Stimulated activated CD4-positive, alpha-beta T cell treated with anti-CD3 and anti-CD28 coated beads, TNF-alpha, amount 100 ng/mL, for 4 hours (primary cell): Measurements from ENCODE around the gene HMCN2.

Source experiments
- DNase-seq, 3 experiments: peaks; one replicate each; pipeline ENCODE4 v3.0.0-alpha.2; 2020; ENCODE audit warnings: low read depth in 3 of 3

The HMCN2 gene

DNA sequence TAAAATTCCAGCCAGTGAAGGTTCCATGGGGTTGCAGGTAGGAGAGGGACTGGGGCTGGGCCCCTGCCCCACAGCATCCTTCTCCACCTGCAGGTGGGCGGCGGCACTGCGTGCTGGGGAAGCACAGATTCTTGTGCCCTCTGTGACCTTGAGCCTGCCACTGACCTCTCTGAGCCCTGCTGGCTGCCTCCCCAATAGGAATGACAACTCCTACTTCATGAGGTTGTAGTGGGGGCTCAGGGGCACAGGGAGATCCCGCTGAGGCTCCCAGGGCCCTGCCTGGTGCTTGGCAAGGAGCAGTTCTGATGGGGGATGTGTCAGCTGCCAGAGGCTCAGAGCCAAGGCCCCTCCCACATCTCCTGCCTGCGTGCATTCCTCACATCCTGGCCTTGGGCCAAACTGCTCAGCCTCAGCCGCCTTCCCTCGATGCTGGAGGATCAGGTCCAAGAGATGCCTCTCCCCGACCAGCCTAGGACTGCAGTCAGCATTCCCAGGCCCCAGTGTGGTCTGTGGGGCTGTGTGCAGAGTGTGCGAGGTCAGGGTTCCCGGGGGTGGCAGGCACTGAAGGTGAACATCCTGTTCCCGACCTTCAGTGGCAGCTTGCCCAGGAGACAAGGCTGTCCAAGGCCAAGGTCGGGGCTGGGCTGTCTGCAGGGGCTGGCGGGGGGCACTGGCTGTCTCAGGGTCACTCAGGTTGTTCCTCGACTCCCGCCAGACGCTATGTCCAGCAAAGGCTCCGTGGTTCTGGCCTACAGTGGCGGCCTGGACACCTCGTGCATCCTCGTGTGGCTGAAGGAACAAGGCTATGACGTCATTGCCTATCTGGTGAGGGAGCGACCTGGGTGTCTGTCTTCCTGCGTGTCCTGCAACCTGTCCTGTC, 186.2 kb downstream of the HMCN2 start:
- DNase-seq: no peak

DNA sequence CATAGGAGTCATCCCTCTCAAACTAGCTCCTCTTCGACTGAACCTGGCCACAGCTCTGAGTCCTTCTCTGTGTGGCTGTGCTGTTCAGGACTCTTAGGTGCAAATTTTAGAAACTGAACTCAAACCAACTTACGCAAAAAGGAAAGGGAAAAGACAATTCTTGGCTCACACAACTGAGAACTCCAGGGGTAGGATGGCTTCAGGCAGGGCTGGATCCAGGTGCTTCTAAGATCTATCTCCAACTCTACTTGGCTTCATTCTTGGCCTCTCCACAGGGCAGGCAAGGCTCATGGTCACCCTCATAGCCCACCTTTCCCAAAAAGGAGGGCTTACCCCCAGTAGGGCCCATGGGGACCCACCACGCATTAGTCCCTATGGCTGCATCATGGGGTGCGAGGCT, 187.3 kb downstream of the HMCN2 start:
- DNase-seq: no peak

DNA sequence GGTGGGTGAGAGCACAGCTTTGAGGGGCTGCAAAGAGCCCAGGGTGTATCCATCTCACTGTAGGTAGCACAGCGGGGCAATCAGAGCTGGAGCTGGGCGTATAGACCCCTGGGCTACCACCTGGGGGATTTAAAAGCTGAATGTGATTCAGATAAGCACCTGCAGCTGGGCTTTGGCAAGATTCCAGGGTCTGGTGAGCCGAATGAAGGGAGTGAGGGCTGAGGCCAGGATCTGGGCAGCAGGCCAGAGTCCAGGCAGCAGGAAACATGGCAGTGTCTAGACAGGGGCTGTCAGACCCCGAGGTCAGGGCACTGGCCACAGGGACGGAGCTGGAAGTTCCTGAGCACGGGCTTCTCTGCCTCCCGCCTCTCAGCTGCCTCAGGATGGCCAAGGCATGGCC, 187.9 kb downstream of the HMCN2 start:
- DNase-seq: no peak

DNA sequence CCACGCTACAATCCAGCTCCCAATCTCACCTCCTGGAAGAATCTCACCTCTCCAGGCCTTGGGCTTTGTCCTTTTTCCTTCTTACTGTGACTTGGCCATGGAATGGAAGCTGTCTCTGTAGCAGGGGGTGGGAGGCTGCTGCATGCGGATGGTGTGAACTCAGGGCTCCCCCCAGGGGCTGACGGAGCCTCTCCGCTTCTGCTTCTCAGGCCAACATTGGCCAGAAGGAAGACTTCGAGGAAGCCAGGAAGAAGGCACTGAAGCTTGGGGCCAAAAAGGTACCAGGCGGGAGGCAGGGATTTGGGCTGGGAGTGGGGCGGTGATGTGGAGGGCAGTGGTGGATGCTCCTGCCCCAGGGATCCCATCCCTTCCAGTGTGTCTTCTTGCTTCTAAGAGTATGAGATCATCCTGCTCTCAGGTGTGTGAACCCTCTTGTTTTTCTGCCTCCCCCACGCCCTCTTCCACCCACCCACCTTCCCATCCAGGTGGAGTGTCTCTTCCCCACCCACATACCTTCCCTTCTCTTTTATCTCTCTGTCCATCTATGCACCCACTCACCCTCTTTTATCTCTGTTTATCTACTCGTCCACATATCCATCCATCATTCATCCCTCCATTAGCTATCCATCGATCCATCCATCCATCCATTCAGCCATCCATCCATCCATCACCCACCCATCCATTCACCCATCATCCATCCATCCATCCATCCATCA, 188.7 kb downstream of the HMCN2 start:
- no peak for DNase-seq

DNA sequence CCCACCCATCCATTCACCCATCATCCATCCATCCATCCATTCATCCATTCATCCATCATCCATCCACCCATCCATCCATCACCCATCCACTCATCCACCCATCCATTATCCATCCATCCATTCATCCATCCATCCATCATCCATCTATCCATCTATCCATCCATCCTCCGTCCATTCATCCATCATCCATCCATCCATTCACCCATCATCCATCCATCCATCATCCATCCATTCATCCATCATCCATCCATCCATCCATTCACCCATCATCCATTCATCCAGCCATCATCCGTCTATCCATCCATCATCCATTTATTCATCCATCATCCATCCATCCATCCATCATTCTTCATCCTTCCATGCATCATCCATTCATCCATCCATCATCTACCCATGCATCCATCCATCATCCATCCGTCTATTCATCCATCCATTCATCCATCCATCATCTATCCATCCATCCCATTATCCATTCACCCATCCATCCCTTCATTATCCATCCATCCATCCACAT, 189.3 kb downstream of the HMCN2 start:
- no peak for DNase-seq

DNA sequence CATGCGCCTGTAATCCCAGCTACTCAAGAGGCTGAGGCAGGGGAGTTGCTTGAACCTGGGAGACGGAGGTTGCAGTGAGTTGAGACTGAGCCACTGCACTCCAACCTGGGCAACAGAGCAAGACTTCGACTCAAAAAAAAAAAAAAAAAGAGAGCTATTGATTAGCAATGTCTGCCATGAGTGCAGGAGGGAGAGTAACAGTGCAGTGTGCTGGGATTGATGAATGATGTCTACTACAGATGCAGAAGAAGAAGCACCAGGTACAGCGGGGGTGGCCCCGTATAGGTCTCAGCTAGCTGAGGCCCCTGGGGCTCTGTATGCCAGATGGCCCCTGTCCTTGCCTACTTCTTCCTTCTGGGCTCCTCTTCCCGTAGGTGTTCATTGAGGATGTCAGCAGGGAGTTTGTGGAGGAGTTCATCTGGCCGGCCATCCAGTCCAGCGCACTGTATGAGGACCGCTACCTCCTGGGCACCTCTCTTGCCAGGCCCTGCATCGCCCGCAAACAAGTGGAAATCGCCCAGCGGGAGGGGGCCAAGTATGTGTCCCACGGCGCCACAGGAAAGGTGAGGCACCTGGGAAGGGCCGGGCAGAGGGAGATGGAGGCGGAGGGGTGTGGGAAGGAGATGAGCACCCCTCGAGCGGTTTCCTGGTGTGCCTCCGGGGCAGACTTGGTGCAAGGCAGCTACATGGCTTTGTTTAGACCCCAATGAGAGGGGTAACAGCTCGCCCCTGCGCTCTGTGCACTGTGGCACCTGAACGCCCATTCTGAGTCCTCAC, 192.7 kb downstream of the HMCN2 start:
- no peak for DNase-seq

DNA sequence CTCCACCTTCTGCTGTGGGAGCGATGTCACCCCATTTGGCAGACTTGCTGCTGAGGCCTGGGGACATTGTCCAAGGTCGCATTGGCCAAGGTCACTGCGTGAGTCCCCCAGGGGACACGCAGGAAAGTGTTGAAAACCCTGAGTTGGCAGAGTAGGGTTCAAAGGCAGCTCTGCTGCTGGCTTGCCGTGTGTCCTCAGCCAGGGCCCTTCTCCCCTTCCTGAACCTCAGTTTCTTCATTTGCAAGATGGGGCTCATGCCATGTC, 193.2 kb downstream of the HMCN2 start:
- DNase-seq: no peak

DNA sequence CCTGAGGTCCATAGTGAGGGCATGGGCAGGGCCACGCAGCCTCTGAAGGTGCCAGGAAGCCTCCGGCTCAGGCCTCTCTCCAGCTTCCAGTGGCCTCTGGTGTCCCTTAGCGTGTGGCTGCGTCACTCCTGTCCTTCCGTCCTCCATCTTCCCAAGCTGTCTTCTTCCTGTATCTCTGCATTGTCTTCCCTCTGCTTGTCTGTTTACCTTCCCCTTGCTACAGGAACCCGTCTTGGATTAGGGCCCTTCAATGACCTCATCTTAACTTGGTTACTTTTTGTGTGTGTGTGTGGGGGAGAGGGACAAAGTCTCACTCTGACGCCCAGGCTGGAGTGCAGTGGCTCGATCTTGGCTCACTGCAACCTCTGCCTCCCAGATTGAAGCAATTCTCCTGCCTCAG, 193.6 kb downstream of the HMCN2 start:
- no peak for DNase-seq

DNA sequence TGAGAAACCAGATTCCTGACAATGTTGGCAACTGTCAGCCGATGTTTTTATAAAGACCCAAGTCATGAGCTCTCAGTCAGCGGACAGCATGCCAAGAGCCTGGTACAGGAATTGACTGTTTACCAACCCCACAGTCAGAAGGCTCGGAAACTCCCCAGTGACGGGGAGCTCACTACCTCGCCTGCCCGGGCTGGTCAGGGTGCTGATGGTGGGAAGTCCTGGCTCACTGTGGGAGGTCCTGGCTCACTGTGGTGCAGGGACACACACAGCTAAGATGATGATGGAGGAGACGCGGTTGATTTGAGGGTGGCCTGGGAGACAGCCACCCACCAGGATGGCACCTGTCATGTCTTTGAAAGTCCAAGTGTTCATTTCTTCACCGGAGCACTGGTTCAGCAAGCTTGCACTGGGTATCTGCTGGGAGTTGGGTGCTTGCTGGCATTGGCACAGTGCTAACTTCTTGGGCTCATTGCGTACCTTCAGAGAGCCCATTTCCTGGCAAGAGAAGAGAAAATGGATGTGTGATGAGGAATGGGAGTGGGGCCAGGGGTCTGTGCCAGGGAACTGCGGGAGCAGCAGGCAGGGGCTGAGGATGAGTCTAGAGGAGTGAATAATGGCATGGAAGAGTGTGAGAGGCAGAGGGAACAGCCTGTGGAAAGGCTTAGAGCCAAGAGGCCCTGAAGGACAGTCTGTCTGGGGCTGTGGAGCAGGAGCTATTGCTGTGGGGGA, 194.5 kb downstream of the HMCN2 start:
- no peak for DNase-seq

DNA sequence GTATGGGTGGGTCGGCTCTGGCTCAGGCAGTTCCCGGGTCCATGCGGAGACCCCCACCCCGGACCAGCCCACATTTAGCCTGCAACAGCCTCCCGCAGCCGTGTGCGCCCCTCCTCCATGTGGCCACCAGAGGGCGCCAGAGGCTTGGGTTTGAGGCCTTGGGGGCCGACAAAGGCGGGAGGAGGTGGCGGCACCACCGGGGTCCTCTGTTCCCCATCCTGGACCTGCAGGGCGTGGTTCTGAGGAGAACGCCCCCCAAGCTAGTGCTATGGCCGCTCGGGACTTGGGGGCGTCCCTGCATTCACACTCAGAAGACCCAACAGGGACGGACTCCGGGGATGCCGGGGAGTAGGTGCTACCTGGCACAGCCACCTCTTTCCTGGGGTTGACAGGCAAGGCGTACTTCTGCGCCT, 195.7 kb downstream of the HMCN2 start:
- DNase-seq: peak; percentile 49 to 66 (median 51)

DNA sequence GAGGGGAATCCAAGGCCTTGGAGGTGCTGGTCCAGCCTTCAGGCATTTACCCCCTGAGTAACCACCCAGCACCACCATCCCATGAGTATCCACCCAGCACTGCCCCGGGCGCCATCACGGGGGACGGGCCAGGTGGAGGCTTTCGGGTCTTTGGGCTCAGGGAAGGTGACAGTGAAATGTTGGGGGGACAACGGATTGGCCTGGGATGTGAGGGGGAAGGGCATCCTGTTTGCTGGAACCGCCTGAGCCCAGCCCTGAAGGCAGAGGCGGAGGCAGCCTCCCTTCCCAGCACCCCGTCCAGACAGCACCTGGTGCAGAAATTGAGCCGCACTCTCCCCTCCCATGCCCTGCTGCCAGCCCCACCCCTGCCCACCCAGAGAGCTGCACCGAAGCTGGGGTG, 196.2 kb downstream of the HMCN2 start:
- no peak for DNase-seq

DNA sequence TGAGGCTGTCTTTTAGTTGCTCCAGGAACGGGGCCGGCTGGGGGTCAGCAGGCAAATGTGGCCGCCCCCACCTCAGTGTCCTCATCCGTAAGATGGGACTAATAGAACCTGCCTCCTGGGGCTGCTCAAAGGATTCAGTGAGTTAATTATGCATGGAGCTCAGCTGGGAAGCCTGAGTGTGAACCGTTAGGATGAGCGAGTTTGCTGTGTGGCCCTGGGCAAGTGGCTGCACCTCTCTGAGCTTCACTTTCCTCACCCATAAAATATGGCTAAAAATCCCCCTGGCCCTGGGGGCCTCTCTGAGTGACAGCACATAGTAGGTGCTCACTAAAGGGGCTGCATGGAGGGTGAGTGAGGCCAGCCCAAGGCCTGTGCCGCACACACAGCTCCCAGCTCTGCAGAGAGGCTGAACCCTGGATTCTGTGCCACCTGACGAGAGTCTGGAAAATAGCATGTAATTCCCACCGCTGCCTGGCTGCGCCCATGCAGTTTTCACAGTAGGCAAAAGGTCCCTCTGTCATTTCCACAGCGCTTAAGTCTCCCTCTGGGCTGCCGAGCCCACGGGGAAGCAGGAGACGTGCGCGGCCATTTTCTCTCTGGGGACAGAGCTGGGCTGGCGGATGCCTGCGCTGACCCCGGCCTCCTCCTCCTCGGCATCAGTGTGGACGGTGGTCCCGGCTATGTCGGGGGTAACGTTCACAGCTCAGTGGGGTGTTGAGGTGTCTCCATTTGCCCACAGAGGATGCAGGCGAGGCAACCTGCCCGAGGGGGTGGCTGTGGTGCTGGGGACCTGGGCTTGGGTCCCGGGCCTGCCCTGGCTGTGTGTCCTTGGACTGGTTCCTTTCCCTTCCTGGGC, 197.4 kb downstream of the HMCN2 start:
- DNase-seq: no peak

DNA sequence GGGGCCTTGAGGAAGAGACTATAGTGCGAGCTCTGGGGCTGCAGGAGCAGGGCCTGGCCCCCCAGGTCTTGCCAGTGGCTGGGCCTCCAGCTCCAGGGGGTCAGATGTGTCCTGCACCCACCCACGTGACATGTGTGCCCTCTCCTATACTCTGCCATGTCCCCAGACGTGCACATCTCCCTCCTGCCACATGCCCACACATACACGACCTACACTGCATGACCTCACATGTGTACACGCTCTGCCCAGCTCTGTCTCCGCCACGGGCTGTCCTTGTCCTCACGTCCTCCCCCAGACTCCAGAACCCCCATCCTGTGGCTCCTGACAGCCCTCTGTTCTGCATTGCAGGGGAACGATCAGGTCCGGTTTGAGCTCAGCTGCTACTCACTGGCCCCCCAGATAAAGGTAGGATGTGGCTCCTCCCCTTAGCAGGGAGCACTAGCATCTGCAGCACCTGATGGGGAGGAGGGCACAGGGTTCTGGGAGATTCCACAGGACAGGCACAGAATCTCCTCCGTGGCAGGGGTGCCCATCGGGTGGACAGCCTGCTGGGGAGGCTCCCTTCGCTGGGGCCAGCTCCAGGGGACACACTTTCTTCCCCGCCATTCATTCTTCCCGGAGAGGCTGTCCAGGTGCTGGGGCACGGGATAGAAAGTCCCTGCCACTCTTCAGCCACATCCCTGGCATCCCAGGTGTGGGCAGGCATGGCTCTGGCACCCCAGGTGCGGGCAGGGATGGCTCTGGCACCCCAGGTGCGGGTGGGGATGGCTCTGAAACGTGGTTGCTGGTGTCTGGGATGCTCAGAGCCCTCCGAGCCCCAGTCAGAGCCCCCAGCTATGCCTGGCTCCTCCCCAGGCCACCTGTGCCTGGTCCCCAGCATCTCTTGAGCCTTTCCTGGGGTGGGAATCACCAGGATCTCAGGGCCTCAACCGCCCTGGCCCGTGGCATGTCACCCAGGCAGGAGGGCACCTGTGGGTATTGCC, 198.5 kb downstream of the HMCN2 start:
- DNase-seq: no peak

DNA sequence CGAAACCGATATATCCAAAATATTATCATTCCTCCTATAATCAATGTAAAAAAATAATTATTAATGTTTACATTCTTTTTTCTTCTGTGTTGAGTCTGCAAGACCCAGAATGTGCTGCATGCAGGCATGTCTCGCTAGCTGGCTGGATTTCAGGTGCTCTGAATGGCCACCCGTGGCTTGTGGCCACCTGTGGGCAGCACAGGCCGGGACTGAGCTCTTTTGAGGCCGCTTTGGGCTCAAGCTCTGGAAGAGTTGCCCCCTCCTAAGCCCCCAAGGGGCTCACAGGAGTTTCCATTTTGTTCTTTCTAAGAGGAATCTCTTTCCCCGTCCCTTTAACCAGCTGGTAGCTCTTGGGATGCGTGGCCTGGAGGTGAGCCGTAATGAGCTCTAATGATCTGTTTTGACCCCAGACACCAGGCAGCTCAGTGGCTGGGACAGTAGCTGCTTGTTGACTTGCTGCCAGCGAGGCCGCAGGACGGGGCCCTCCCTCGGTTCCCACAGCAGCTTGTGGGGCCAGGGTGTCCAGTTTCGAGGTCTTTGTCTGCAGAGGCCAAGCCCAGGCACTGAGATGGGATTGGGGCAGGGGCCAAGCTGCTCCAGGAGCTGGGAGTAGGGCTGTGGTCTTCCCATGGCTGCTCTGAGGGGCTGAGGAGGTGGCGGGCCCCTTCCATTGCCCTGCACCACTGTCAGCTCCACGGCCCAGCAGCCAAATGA, 200.0 kb downstream of the HMCN2 start:
- no peak for DNase-seq

DNA sequence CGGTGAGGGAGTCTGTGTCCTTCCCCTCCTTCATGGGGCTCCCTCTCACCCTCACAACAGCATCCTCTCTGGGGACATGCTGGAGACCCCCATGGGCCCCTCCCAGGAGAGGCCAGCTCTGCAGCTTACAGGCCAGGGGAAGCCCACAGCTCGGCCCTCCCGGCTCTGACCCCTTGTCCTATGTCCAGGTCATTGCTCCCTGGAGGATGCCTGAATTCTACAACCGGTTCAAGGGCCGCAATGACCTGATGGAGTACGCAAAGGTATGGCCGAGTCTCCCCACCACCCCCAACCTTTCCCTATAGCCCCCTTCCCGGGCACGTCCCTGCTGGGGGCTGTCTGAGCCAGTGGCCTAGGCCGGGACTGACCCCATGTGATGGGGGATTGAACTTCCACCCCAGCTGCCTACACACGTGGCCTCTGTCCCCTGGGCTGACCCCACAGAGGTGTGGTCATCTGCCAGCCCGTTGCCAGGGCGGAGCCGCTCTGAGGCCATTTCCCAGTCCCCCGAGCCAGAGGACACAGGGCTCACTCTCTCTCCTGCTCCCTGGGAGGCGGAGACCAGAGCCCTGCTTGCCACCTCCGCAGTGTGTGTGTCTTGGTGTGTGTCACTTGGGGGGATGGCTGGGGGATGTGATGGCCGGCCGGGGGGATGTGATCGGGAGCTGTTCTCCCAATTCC, 201.1 kb downstream of the HMCN2 start:
- DNase-seq: no peak

DNA sequence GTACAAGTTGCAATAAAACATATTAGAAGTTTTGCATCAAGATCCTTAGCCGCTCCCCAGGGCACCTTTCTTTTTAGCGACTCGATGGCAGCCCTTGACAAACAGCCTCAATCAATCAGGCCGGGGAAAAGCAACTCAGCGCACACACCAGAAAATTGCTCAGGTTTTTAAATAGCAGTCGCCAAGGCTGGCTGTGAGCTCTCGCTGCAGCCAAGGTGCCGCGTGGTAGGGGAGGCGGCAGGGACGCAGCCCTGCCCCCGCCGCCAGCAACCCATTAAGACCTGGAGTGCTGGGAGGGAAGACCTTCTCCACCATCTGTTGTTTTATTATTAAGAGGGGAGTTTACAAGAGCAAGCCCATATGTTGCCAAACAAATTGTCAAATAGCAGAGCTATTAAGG, 201.8 kb downstream of the HMCN2 start:
- no peak for DNase-seq

DNA sequence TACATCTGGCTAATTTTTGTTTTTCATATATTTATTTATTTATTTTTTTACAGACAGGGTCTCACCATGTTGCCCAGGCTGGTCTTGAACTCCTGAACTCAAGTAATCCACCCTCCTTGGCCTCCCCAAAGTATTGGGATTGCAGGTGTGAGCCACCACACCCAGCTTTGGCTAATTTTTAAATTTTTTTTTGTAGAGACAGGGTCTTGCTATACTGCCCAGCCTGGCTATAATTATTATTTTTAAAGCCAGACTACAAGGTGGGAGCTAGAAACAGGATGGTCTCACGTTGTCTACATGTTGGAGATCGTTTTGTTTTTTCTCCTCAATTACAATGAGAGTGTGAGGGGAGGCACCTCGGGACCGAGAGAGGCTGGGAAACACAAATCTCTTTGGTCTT, 203.0 kb downstream of the HMCN2 start:
- no peak for DNase-seq

DNA sequence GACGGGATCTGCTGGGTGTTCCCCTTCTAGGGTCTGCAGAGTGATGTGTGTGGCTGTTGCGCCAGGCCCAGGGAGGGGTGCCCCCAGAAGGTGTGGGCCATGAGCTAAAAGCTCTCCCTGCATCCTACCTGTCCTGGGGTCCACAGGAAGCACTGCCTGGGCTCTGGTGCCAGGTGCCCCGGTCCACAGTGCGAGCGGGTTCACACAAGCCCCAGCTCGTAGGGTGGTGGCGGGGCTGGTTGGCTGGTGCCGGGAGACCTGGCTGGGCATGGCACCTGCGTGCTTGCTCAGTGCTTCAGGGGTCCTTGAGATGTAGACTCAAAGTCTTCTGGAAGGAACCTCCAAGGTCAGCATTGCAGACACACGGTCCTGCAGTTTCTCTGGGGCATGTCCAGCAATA, 204.7 kb downstream of the HMCN2 start:
- DNase-seq: no peak
